Liver (tissue), 9 donors: ENCODE data around the gene MRGPRX2. TPM values are rescaled to one million over a fixed set of nuclear protein-coding genes. Genes with fewer than 3 reads are reported as not detected.

ENCODE experiments used
- DNase-seq: peaks from one replicate; pipeline ENCODE4 v3.0.0-alpha.2; 2017; ENCODE audit warnings: low spot score
- H3K27ac ChIP-seq, 2 donors: one replicate each; pipeline ENCODE4 v1.7.0; 2013; ENCODE audit warnings: inconsistent platforms in 2 of 2, low read length in 2 of 2, control low read depth in 1 of 2, low read depth in 1 of 2, mild to moderate bottlenecking in 1 of 2
- H3K27me3 ChIP-seq, 4 donors: one replicate each; pipeline versions ENCODE4 v1.6.1 to v1.7.0; 2013; ENCODE audit warnings: low read length in 3 of 4, inconsistent platforms in 1 of 4, mild to moderate bottlenecking in 1 of 4, moderate library complexity in 1 of 4; ENCODE audit not compliant: control insufficient read depth in 4 of 4, insufficient read depth in 4 of 4
- H3K36me3 ChIP-seq, 4 donors: one replicate each; pipeline versions ENCODE4 v1.6.1 to v1.7.0; 2013; ENCODE audit warnings: low read length in 3 of 4, mild to moderate bottlenecking in 3 of 4, low read depth in 1 of 4, moderate library complexity in 1 of 4; ENCODE audit not compliant: control insufficient read depth in 4 of 4, insufficient read depth in 3 of 4
- H3K4me1 ChIP-seq, 4 donors: one replicate each; pipeline versions ENCODE4 v1.6.1 to v1.7.0; 2013; ENCODE audit warnings: low read length in 3 of 4, mild to moderate bottlenecking in 3 of 4, moderate library complexity in 1 of 4; ENCODE audit not compliant: control insufficient read depth in 4 of 4, insufficient read depth in 4 of 4
- H3K4me3 ChIP-seq, 3 donors: one replicate each; pipeline versions ENCODE4 v1.6.1 to v1.7.0; 2013; ENCODE audit warnings: low read length in 3 of 3, control low read depth in 1 of 3, low read depth in 1 of 3, mild to moderate bottlenecking in 1 of 3
- H3K9ac ChIP-seq, 2 donors: one replicate each; pipeline ENCODE4 v1.7.0; 2013; ENCODE audit warnings: low read length in 2 of 2, mild to moderate bottlenecking in 2 of 2, moderate library complexity in 2 of 2, control low read depth in 1 of 2, low read depth in 1 of 2
- H3K9me3 ChIP-seq, 4 donors: one replicate each; pipeline versions ENCODE4 v1.6.1 to v1.7.0; 2013; ENCODE audit warnings: low read length in 3 of 4; ENCODE audit not compliant: control insufficient read depth in 4 of 4
- CTCF ChIP-seq: fragments of 150-350 bp; IDR thresholded peaks from 2 replicates; pipeline ENCODE4 v1.5.1; 2017; ENCODE audit warnings: improper control_type of control experiment, low read depth, low read length; ENCODE audit not compliant: missing input control
- EGR1 ChIP-seq, 2 donors: IDR thresholded peaks; 2 replicates each; pipeline ENCODE4 v1.6.1; 2016 to 2018; ENCODE audit warnings: antibody characterized with exemption in 2 of 2, low read depth in 2 of 2
- FOXA2 ChIP-seq: IDR thresholded peaks from 2 replicates; pipeline ENCODE4 v1.6.1; 2016; ENCODE audit warnings: antibody characterized with exemption
- GABPA ChIP-seq, 2 donors: IDR thresholded peaks in 1 of 2; conservative IDR thresholded peaks in 1 of 2; 2 replicates each; pipeline ENCODE4 v1.6.1; 2016; ENCODE audit warnings: antibody characterized with exemption in 2 of 2, mild to moderate bottlenecking in 1 of 2, moderate library complexity in 1 of 2
- HNF4A ChIP-seq, 2 donors: conservative IDR thresholded peaks; 2 replicates each; pipeline ENCODE4 v1.6.1; 2016; ENCODE audit warnings: antibody characterized with exemption in 2 of 2, mild to moderate bottlenecking in 2 of 2
- HNF4G ChIP-seq: IDR thresholded peaks from 2 replicates; pipeline ENCODE4 v1.6.1; 2016; ENCODE audit warnings: antibody characterized with exemption
- JUND ChIP-seq, 2 donors: IDR thresholded peaks; 2 replicates each; pipeline ENCODE4 v1.6.1; 2016; ENCODE audit warnings: antibody characterized with exemption in 2 of 2
- MAX ChIP-seq: IDR thresholded peaks from 2 replicates; pipeline ENCODE4 v1.6.1; 2016; ENCODE audit warnings: antibody characterized with exemption
- NR2F2 ChIP-seq: IDR thresholded peaks from 2 replicates; pipeline ENCODE4 v1.6.1; 2016; ENCODE audit warnings: antibody characterized with exemption
- RAD21 ChIP-seq, 2 donors: IDR thresholded peaks; 2 replicates each; pipeline ENCODE4 v1.6.1; 2016; ENCODE audit warnings: antibody characterized with exemption in 2 of 2, mild to moderate bottlenecking in 2 of 2
- REST ChIP-seq: IDR thresholded peaks from 2 replicates; pipeline ENCODE4 v1.6.1; 2016; ENCODE audit warnings: antibody characterized with exemption, mild to moderate bottlenecking
- RXRA ChIP-seq, 2 donors: IDR thresholded peaks; 2 replicates each; pipeline ENCODE4 v1.6.1; 2017 to 2018; ENCODE audit warnings: antibody characterized with exemption in 2 of 2, mild to moderate bottlenecking in 1 of 2
- SP1 ChIP-seq: IDR thresholded peaks from 2 replicates; pipeline ENCODE4 v1.6.1; 2018; ENCODE audit warnings: antibody characterized with exemption, mild to moderate bottlenecking
- TAF1 ChIP-seq: conservative IDR thresholded peaks from 2 replicates; pipeline ENCODE4 v1.6.1; 2016; ENCODE audit warnings: antibody characterized with exemption, mild to moderate bottlenecking
- YY1 ChIP-seq: IDR thresholded peaks from 2 replicates; pipeline ENCODE4 v1.6.1; 2016; ENCODE audit warnings: antibody characterized with exemption, mild to moderate bottlenecking
- ZBTB33 ChIP-seq: IDR thresholded peaks from 2 replicates; pipeline ENCODE4 v1.6.1; 2016; ENCODE audit warnings: antibody characterized with exemption
- WGBS: extraction: QIAGEN DNeasy Blood & Tissue Kit; methylation state at CpG from one replicate; pipeline ENCODE4 v1.1.7; 2013; 5-methylcytosine and 5-hydroxymethylcytosine counted together
- polyA plus RNA-seq, 2 donors: library from polyadenylated mRNA; stranded (reverse) in 1 of 2; unstranded in 1 of 2; fragments of 200-250 nt in 1 of 2; fragments of >200 nt in 1 of 2; fragmentation: Nextera tagmentation in 1 of 2; extraction: Ambion mirVana in 1 of 2; gene quantifications; one replicate each; pipeline versions ENCODE4 v1.2.1 to v1.2.3, GENCODE V29; 2013 to 2015
- total RNA-seq, 2 donors: library from RNA; depleted of rRNA; stranded (reverse); fragments of >200 nt; gene quantifications; one replicate each; pipeline ENCODE4 v1.2.3, GENCODE V29; 2014
- TF ChIP-seq, protein P1 (sequence below): IDR thresholded peaks from 2 replicates; pipeline ENCODE4 v1.6.1; 2016; ENCODE audit warnings: antibody characterized with exemption
- donor health status: healthy.
- donor health status: healthy.
- donor health status: healthy.
- donor health status: healthy.
- donor health status: healthy.

MRGPRX2 gene
- total and polyA plus RNA-seq, 4 donors, result not detected

- TF ChIP-seq ZBTB33 (no peak), SP1 (no peak), TAF1 (no peak), HNF4G (no peak), JUND (IDR thresholded peaks at IDR 0.05) (no peak), REST (no peak), RAD21 (IDR thresholded peaks at IDR 0.05) (no peak), EGR1 (IDR thresholded peaks at IDR 0.05; ENCODE audit: low read depth in 2 of 2) (no peak), YY1 (no peak), NR2F2 (no peak), RXRA (IDR thresholded peaks at IDR 0.05) (no peak), CTCF (no peak), HNF4A (conservative IDR thresholded peaks at IDR 0.05) (no peak), MAX (no peak), GABPA (IDR thresholded peaks at IDR 0.05 in 1 of 2, conservative IDR thresholded peaks at IDR 0.05 in 1 of 2) (no peak), FOXA2 (no peak)
- TF ChIP-seq, protein P1, sequence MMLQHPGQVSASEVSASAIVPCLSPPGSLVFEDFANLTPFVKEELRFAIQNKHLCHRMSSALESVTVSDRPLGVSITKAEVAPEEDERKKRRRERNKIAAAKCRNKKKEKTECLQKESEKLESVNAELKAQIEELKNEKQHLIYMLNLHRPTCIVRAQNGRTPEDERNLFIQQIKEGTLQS, result no peak
- no peaks in the 10 kb centered on the region for H3K36me3 ChIP-seq
- no peak overlapping the region for H3K9ac ChIP-seq
- no peaks in the 10 kb centered on the region for H3K27me3 ChIP-seq
- no peak for DNase-seq
- WGBS, result 83% methylated on average over 4 of the region's 4 CpGs
- peaks cover 0 to 1% (median 0%) of the 10 kb centered on the region in 4 donors for H3K9me3 ChIP-seq
- H3K4me1 ChIP-seq, result no peaks in the 10 kb centered on the region
- H3K27ac ChIP-seq, result no peak overlapping the region
- no peak overlapping the region for H3K4me3 ChIP-seq
These were observed 40.4 kb upstream of the MRGPRX2 start for GRCh38 chr11:19100885-19101284.

DNA sequence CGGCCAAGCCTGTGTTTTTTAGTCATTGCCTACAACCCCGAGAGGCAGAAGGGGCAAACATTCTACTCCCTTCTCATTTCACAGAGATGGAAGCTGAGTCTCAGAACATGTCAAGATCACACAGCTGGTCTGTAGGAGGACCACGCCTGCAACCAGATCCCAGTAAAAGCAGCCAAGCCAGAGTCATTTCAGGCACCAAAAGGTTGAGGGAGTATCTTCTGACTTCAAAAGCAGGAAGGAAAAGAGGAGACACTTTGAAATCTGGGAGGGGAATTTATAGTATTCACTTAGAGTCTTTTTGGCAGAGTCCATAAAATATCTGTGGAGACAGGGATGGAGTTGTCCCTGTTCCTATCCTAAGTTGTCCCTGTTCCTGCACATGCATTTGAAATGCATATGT is 38.6 kb upstream of the MRGPRX2 start:
- H3K27ac ChIP-seq, result no peak overlapping the region

More for the DNA sequence above, 38.6 kb upstream of the MRGPRX2 start:
- no peak overlapping the region for H3K4me3 ChIP-seq
- H3K9ac ChIP-seq, result no peak overlapping the region
- no peak for DNase-seq
- H3K36me3 ChIP-seq, result no peaks in the 10 kb centered on the region
- H3K27me3 ChIP-seq, result no peaks in the 10 kb centered on the region
- peaks cover 0 to 1% (median 0%) of the 10 kb centered on the region in 4 donors for H3K9me3 ChIP-seq
- WGBS, result 86% methylated on average over 3 of the region's 3 CpGs
- TF ChIP-seq CTCF (no peak), GABPA (IDR thresholded peaks at IDR 0.05 in 1 of 2, conservative IDR thresholded peaks at IDR 0.05 in 1 of 2) (no peak), YY1 (no peak), HNF4A (conservative IDR thresholded peaks at IDR 0.05) (no peak), NR2F2 (no peak), JUND (IDR thresholded peaks at IDR 0.05) (no peak), MAX (no peak)
- TF ChIP-seq, protein P1, result no peak
- no peaks in the 10 kb centered on the region for H3K4me1 ChIP-seq
